Suppressor macrophage treated with lipopolysaccharide for 1 hour (primary cell): ENCODE data around the gene GPC3.
"Not testable (repeated sequence)": the region's sequence is repeated elsewhere in the genome, so short reads cannot be mapped to it uniquely, and the experiment has no call there.

Experiments used
- DNase-seq, 3 donors: peaks; one replicate each; pipeline ENCODE4 v3.0.0-alpha.2; 2020 to 2022

The GPC3 gene

GRCh38 chrX:133995759-133996158 is 10.4 kb upstream of the GPC3 start:
- no peak for DNase-seq

- DNase-seq = no peak
Measured at GRCh38 chrX:133994576-133994975, 9.2 kb upstream of the GPC3 start.

- DNase-seq = no peak
Measured at GRCh38 chrX:133992882-133993281, 7.5 kb upstream of the GPC3 start.

GRCh38 chrX:133991814-133992213 is 6.4 kb upstream of the GPC3 start:
- DNase-seq = no peak

GRCh38 chrX:133991057-133991456 is 5.7 kb upstream of the GPC3 start:
- not testable (repeated sequence) for DNase-seq

GRCh38 chrX:133989993-133990392 is 4.6 kb upstream of the GPC3 start:
- DNase-seq = no peak

- no peak for DNase-seq
Measured at GRCh38 chrX:133989490-133989889, 4.1 kb upstream of the GPC3 start.

- DNase-seq = no peak
Measured at GRCh38 chrX:133988010-133988409, 2.6 kb upstream of the GPC3 start.

GRCh38 chrX:133987188-133987587 is 1.8 kb upstream of the GPC3 start:
- no peak for DNase-seq

- DNase-seq = no peak
Measured at GRCh38 chrX:133985967-133986683, 731 bp upstream of the GPC3 start.

- DNase-seq = no peak
Measured at GRCh38 chrX:133984857-133985163, 584 bp downstream of the GPC3 start.

- no peak for DNase-seq
Measured at GRCh38 chrX:133983974-133984845, 1.2 kb downstream of the GPC3 start.

GRCh38 chrX:133983256-133983973 is 2.0 kb downstream of the GPC3 start:
- DNase-seq = no peak

- DNase-seq = no peak
Measured at GRCh38 chrX:133981924-133982323, 3.5 kb downstream of the GPC3 start.

- no peak for DNase-seq
Measured at GRCh38 chrX:133980832-133981588, 4.4 kb downstream of the GPC3 start.

GRCh38 chrX:133980406-133980805 is 5.0 kb downstream of the GPC3 start:
- no peak for DNase-seq

GRCh38 chrX:133979641-133980230 is 5.7 kb downstream of the GPC3 start:
- no peak for DNase-seq

- DNase-seq = no peak
Measured at GRCh38 chrX:133973704-133974103, 11.7 kb downstream of the GPC3 start.

- no peak for DNase-seq
Measured at GRCh38 chrX:133972916-133973315, 12.5 kb downstream of the GPC3 start.

GRCh38 chrX:133971586-133971985 is 13.8 kb downstream of the GPC3 start:
- no peak for DNase-seq

GRCh38 chrX:133970076-133970475 is 15.3 kb downstream of the GPC3 start:
- DNase-seq = no peak

- DNase-seq = no peak
Measured at GRCh38 chrX:133969191-133969590, 16.2 kb downstream of the GPC3 start.

GRCh38 chrX:133968109-133968508 is 17.3 kb downstream of the GPC3 start:
- DNase-seq = no peak
